BJ (cell line): Measurements from ENCODE around the gene PLCXD1. TPM values are rescaled to one million over a fixed set of nuclear protein-coding genes. Genes with fewer than 3 reads are reported as not detected.

Experiments used
- CTCF ChIA-PET: fragments of 350-600 bp; formaldehyde crosslinking; extraction: SDS; loops from one replicate; lab custom pipeline; 2021; ENCODE audit warnings: antibody characterized with exemption, inconsistent platforms; lab: Yijun Ruan, JAX
- POLR2A ChIA-PET: fragments of 300-600 bp; sonication (Branson Sonifier 250); formaldehyde crosslinking; extraction: SDS; loops from one replicate; lab custom pipeline; 2021; ENCODE audit warnings: antibody characterized with exemption; lab: Charles Lee
- DNase-seq: peaks from one replicate; pipeline ENCODE4 v3.0.0-alpha.2; 2011; ENCODE audit warnings: low read depth
- H3K27me3 ChIP-seq: 2 replicates; pipeline ENCODE4 v1.6.0; 2011; ENCODE audit warnings: low read length; ENCODE audit not compliant: control insufficient read depth, insufficient read depth
- H3K36me3 ChIP-seq: 2 replicates; pipeline ENCODE4 v1.5.1; 2011; ENCODE audit warnings: low read length; ENCODE audit not compliant: control insufficient read depth, insufficient read depth
- H3K4me3 ChIP-seq: 2 replicates; pipeline ENCODE4 v1.5.1; 2011; ENCODE audit warnings: low read depth, mild to moderate bottlenecking, control low read depth, low read length
- CTCF ChIP-seq: IDR thresholded peaks from 2 replicates; pipeline ENCODE4 v1.5.1; 2011; ENCODE audit warnings: low read depth, mild to moderate bottlenecking, control low read depth, inconsistent platforms, low read length, moderate library complexity; ENCODE audit not compliant: insufficient read depth
- polyA plus RNA-seq: library from polyadenylated mRNA; depleted of rRNA; stranded (reverse); fragments of >200 nt; gene quantifications from 2 replicates; pipeline ENCODE4 v1.2.3, GENCODE V29; 2011; rRNA removed

The PLCXD1 gene
- polyA plus RNA-seq, 1 experiment, result 6.4 TPM

GRCh38 chrX:352582-353314 is 71.6 kb downstream of the PLCXD1 start:
- no peak for DNase-seq
- Histone ChIP-seq H3K27me3 (no peaks in the 10 kb centered on the region), H3K4me3 (no peak overlapping the region), H3K36me3 (peaks cover 1% of the 10 kb centered on the region)
- ChIA-PET POLR2A (no interaction called here), CTCF (no interaction called here)
- TF ChIP-seq CTCF, result no peak

Other genes with a start within 250 kb of the PLCXD1 start
- 17.8 and 29.2 TPM in 2 replicates for gene GTPBP6, start 37.4 kb downstream of the PLCXD1 start, polyA plus RNA-seq
- 8.6 and 14.9 TPM in 2 replicates for gene PPP2R3B, start 105.5 kb downstream of the PLCXD1 start, polyA plus RNA-seq